ENCODE results near the gene CDC42EP2.

CDC42EP2 gene

GRCh38 chr11:65314501-65315203 lies at the start of gene CDC42EP2:
TSS of gene CDC42EP2 (plus strand) at chr11:65314866. CDS start at chr11:65320899, 6,033 bp downstream.
- TF ChIP-seq CTCF (IDR thresholded peaks at IDR 0.05; ENCODE audit: low read length, missing control alignments), result no peak
- peak; percentile 86 for DNase-seq (ENCODE audit: low read depth)

GRCh38 chr11:65266210-65266609 lies 48.5 kb upstream of the CDC42EP2 start:
- H3K4me3 ChIP-seq (replicated peaks; ENCODE audit: low read depth, low read length), result no peak overlapping the region
- peak; percentile 31 for DNase-seq (ENCODE audit: low read depth)
- TF ChIP-seq CTCF (IDR thresholded peaks at IDR 0.05; ENCODE audit: low read length, missing control alignments), result peak; percentile 55

More at GRCh38 chr11:65314501-65315203, at the start of gene CDC42EP2:
- peak within 1 kb of the TSS; percentile 95 for H3K4me3 ChIP-seq (replicated peaks; ENCODE audit: low read depth, low read length)

- no peak overlapping the region for H3K4me3 ChIP-seq (replicated peaks; ENCODE audit: low read depth, low read length)
- peak; percentile 99 for DNase-seq (ENCODE audit: low read depth)
- peak; percentile 75 for TF ChIP-seq CTCF (IDR thresholded peaks at IDR 0.05; ENCODE audit: low read length, missing control alignments)
Observed at GRCh38 chr11:65274735-65275682, 39.7 kb upstream of the CDC42EP2 start.

- H3K4me3 ChIP-seq (replicated peaks; ENCODE audit: low read depth, low read length), result no peak overlapping the region
- no peak for TF ChIP-seq CTCF (IDR thresholded peaks at IDR 0.05; ENCODE audit: low read length, missing control alignments)
- DNase-seq (ENCODE audit: low read depth), result no peak
Observed at GRCh38 chr11:65275906-65276305, 38.8 kb upstream of the CDC42EP2 start.

GRCh38 chr11:65277631-65278277 lies 36.9 kb upstream of the CDC42EP2 start:
- no peak overlapping the region for H3K4me3 ChIP-seq (replicated peaks; ENCODE audit: low read depth, low read length)
- TF ChIP-seq CTCF (IDR thresholded peaks at IDR 0.05; ENCODE audit: low read length, missing control alignments), result no peak
- DNase-seq (ENCODE audit: low read depth), result no peak

GRCh38 chr11:65278356-65278755 lies 36.3 kb upstream of the CDC42EP2 start:
- no peak overlapping the region for H3K4me3 ChIP-seq (replicated peaks; ENCODE audit: low read depth, low read length)
- TF ChIP-seq CTCF (IDR thresholded peaks at IDR 0.05; ENCODE audit: low read length, missing control alignments), result no peak
- DNase-seq (ENCODE audit: low read depth), result peak; percentile 47

Data from fibroblast of pulmonary artery (primary cell).